GM12878 (cell line): ENCODE data around the gene CDPF1.

Experiments
- HCFC1 ChIP-seq: fragments of 150-350 bp; IDR thresholded peaks from 2 replicates; pipeline ENCODE4 v1.6.1; 2014; ENCODE audit warnings: low read length
- TF ChIP-seq, protein P1 (sequence below): IDR thresholded peaks from 2 replicates; pipeline ENCODE4 v1.6.1; 2012; ENCODE audit warnings: mild to moderate bottlenecking, low read depth, low read length

DNA sequence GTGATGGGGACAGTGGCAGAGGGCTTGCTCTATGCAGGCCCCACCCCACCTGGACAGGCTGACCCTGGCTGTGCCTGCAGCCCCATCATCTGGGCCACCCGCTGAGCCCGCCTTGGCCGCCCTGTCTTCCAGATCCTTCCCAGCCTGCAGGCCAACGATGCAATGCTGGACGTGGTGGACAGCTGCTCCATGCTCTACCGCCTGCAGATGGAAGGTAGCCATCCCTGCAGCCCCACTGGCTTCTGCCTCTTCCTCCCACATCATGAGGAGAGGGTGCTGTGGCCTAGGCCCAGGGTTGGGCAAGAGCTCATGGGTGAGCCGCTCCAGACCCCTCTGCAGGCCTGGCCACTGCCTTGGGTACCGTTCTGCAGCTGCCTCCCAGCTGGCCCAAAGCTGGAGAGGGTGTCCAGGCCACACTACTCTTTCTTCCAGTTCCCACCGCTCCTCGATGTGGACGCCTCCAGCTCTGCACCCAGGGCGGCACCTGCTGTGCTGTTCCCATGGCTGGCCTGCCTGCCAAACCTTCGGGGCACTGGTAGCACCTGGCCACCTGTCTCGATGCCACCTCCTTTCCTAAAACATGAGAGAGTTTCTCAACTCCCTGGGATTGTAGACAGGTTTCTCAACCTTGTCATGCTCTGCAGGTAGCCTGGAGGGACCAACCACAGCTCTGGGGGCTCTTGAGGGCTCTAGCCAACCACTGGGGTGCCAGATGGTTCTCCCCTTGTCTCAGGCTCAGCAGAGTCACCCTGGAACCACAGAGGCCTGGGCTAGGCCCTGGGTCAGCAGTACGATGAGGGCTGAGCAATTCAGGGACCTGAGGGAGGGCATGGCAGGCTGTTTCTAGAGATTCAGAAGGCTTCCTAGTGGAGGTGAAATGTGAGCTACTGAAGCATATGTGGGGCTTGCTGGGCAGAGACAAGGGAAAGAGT lies 37.1 kb upstream of the CDPF1 start:
- TF ChIP-seq HCFC1 = no peak
- TF ChIP-seq, protein P1, sequence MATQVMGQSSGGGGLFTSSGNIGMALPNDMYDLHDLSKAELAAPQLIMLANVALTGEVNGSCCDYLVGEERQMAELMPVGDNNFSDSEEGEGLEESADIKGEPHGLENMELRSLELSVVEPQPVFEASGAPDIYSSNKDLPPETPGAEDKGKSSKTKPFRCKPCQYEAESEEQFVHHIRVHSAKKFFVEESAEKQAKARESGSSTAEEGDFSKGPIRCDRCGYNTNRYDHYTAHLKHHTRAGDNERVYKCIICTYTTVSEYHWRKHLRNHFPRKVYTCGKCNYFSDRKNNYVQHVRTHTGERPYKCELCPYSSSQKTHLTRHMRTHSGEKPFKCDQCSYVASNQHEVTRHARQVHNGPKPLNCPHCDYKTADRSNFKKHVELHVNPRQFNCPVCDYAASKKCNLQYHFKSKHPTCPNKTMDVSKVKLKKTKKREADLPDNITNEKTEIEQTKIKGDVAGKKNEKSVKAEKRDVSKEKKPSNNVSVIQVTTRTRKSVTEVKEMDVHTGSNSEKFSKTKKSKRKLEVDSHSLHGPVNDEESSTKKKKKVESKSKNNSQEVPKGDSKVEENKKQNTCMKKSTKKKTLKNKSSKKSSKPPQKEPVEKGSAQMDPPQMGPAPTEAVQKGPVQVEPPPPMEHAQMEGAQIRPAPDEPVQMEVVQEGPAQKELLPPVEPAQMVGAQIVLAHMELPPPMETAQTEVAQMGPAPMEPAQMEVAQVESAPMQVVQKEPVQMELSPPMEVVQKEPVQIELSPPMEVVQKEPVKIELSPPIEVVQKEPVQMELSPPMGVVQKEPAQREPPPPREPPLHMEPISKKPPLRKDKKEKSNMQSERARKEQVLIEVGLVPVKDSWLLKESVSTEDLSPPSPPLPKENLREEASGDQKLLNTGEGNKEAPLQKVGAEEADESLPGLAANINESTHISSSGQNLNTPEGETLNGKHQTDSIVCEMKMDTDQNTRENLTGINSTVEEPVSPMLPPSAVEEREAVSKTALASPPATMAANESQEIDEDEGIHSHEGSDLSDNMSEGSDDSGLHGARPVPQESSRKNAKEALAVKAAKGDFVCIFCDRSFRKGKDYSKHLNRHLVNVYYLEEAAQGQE = no peak
